HEK293T (cell line): ENCODE measurements around the gene OLIG1.

ENCODE experiments used
- CTCF ChIA-PET: fragments of 350-600 bp; formaldehyde crosslinking; extraction: SDS; loops from one replicate; lab custom pipeline; 2021; ENCODE audit warnings: antibody characterized with exemption, inconsistent platforms; lab: Yijun Ruan, JAX
- POLR2A ChIA-PET: fragments of 350-600 bp; formaldehyde crosslinking; extraction: SDS; loops from one replicate; lab custom pipeline; 2020; ENCODE audit warnings: antibody characterized with exemption, inconsistent platforms; lab: Yijun Ruan, JAX
- DNase-seq: peaks from one replicate; pipeline ENCODE4 v3.0.0; 2012; ENCODE audit warnings: mixed read lengths; ENCODE audit errors: extremely low spot score
- ARNT ChIP-seq: fragments of 450-650 bp; IDR thresholded peaks from 2 replicates; pipeline ENCODE4 v1.6.1; 2017; ENCODE audit warnings: mild to moderate bottlenecking
- BHLHE40 ChIP-seq: fragments of 450-650 bp; IDR thresholded peaks from 2 replicates; pipeline ENCODE4 v1.6.1; 2016; ENCODE audit warnings: mild to moderate bottlenecking, moderate library complexity, borderline replicate concordance
- CTBP1 ChIP-seq: fragments of 450-650 bp; IDR thresholded peaks from 2 replicates; pipeline ENCODE4 v1.6.1; 2016; ENCODE audit warnings: borderline replicate concordance
- ELF4 ChIP-seq: fragments of 450-650 bp; IDR thresholded peaks from 2 replicates; pipeline ENCODE4 v1.6.1; 2017; ENCODE audit warnings: antibody characterized with exemption
- FOXA1 ChIP-seq: fragments of 450-650 bp; IDR thresholded peaks from 2 replicates; pipeline ENCODE4 v1.6.1; 2016; ENCODE audit warnings: mild to moderate bottlenecking
- FOXK2 ChIP-seq: fragments of 450-650 bp; IDR thresholded peaks from 2 replicates; pipeline ENCODE4 v1.6.1; 2016; ENCODE audit warnings: mild to moderate bottlenecking
- FOXM1 ChIP-seq: fragments of 450-650 bp; IDR thresholded peaks from 2 replicates; pipeline ENCODE4 v1.6.1; 2017; ENCODE audit warnings: mild to moderate bottlenecking, borderline replicate concordance
- HDGF ChIP-seq: fragments of 450-650 bp; IDR thresholded peaks from 2 replicates; pipeline ENCODE4 v1.6.1; 2017; ENCODE audit warnings: antibody characterized with exemption, borderline replicate concordance
- L3MBTL2 ChIP-seq: fragments of 450-650 bp; conservative IDR thresholded peaks from 2 replicates; pipeline ENCODE4 v1.6.1; 2016; ENCODE audit warnings: mild to moderate bottlenecking
- LEF1 ChIP-seq: fragments of 450-650 bp; IDR thresholded peaks from 2 replicates; pipeline ENCODE4 v1.6.1; 2017; ENCODE audit warnings: mild to moderate bottlenecking, borderline replicate concordance
- NFRKB ChIP-seq: fragments of 450-650 bp; IDR thresholded peaks from 2 replicates; pipeline ENCODE4 v1.6.1; 2016; ENCODE audit warnings: mild to moderate bottlenecking, moderate library complexity
- SP1 ChIP-seq: fragments of 450-650 bp; IDR thresholded peaks from 2 replicates; pipeline ENCODE4 v1.6.1; 2017
- SUZ12 ChIP-seq: fragments of 450-650 bp; IDR thresholded peaks from 2 replicates; pipeline ENCODE4 v1.6.1; 2016; ENCODE audit warnings: mild to moderate bottlenecking
- TARDBP ChIP-seq: fragments of 450-650 bp; IDR thresholded peaks from 2 replicates; pipeline ENCODE4 v1.6.1; 2016
- ZNF384 ChIP-seq: fragments of 450-650 bp; IDR thresholded peaks from 2 replicates; pipeline ENCODE4 v1.6.1; 2016
- TF ChIP-seq, protein P1 (sequence below): fragments of 450-650 bp; IDR thresholded peaks from 2 replicates; pipeline ENCODE4 v1.6.1; 2016

OLIG1 gene

DNA sequence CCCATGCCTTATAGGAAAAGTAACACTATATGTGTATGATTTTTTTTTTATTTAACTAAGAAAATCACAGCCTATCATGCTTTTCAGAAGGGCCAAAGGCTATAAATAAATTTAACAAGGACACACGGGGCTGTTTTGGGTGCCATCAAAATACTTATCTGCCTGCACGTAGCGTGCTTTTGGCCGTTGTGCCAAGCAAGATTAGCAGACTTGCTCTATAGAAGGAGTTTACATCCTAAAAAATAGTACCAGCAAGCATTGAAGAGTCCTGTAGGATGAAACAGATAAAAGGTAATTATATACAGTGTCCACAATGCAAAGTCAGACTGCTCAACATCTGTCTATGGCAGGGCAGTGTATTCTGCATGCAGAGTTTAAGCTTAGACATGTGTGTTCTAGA is 3.7 kb downstream of the OLIG1 start:
- CTCF ChIA-PET: no interaction called here
- POLR2A ChIA-PET: no interaction called here
- no peak for TF ChIP-seq LEF1
- TF ChIP-seq BHLHE40: no peak
- no peak for TF ChIP-seq L3MBTL2
- TF ChIP-seq ZNF384: no peak
- no peak for TF ChIP-seq ELF4
- TF ChIP-seq FOXA1: no peak
- no peak for TF ChIP-seq CTBP1
- TF ChIP-seq ARNT: no peak
- no peak for TF ChIP-seq TARDBP
- no peak for TF ChIP-seq NFRKB
- TF ChIP-seq SP1: no peak
- no peak for TF ChIP-seq HDGF
- no peak for TF ChIP-seq SUZ12
- TF ChIP-seq, protein P1, sequence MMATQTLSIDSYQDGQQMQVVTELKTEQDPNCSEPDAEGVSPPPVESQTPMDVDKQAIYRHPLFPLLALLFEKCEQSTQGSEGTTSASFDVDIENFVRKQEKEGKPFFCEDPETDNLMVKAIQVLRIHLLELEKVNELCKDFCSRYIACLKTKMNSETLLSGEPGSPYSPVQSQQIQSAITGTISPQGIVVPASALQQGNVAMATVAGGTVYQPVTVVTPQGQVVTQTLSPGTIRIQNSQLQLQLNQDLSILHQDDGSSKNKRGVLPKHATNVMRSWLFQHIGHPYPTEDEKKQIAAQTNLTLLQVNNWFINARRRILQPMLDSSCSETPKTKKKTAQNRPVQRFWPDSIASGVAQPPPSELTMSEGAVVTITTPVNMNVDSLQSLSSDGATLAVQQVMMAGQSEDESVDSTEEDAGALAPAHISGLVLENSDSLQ: no peak
- TF ChIP-seq FOXK2: no peak
- TF ChIP-seq FOXM1: no peak
- DNase-seq: no peak

DNA sequence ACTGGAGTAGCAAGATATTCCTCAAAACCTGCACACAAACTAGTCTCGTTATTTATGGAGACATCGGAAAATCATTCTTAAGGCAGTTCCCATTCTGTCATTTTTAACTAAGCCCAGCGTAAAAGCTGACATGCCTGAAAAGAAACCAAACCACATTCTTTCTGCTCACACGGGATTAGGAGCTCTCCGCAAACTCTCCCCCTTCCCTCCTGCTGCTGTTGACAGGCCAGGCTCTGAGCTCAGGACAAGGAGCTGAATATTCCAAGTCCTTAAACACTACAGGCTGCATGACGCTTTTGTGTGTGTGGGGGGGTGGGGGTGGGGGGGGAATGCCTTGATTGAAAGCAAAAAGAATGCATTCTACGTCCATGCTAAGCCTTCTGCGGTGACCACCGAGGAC is 5.2 kb downstream of the OLIG1 start:
- DNase-seq: no peak
- TF ChIP-seq TARDBP (no peak), L3MBTL2 (no peak), FOXK2 (no peak), ARNT (no peak), ELF4 (no peak), FOXA1 (no peak), LEF1 (no peak), FOXM1 (no peak), SUZ12 (no peak), BHLHE40 (no peak), HDGF (no peak), ZNF384 (no peak), CTBP1 (no peak), NFRKB (no peak), SP1 (no peak)
- TF ChIP-seq, protein P1: no peak
- POLR2A ChIA-PET: no interaction called here
- CTCF ChIA-PET: no interaction called here

DNA sequence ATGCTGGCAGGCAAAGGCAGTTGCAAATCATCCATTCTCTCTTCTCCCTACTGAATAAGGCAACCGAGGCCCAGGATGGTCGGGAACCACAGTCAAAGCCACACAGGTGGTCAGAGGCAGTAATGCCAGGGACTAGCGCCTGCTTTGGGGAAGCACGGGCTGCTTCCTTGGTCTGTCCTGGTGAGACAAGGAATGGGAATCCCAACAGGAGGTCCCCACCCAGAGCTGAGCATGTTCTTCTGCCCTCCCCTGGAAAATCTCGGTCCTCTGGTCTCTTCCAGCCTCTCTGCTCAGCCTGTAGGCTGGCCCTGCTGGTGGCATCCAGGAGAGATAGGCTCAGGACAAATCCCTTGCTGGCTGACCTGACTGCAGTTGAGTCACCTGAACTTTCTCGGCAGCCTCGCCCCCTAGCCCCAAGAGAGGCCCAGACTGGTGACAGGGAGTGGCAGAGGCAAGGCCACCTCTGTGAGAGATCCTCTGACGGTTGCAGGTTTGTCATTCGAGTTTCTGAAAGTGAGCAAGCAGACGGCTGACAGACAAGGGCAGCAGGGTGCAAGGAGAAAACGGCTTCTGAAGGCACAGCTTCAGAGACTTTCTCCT is 5.8 kb downstream of the OLIG1 start:
- TF ChIP-seq BHLHE40 (no peak), CTBP1 (no peak)
- no peak for DNase-seq
- ChIA-PET POLR2A (interaction anchor here (1.1 kb wide), 1 partner anchor 50 kb away, joined by 3 read pairs; the partner anchor contains the start of gene OLIG2), CTCF (interaction anchor here (1.0 kb wide), 1 partner anchor 10 kb away, joined by 3 read pairs; no protein-coding TSS in a partner anchor)

DNA sequence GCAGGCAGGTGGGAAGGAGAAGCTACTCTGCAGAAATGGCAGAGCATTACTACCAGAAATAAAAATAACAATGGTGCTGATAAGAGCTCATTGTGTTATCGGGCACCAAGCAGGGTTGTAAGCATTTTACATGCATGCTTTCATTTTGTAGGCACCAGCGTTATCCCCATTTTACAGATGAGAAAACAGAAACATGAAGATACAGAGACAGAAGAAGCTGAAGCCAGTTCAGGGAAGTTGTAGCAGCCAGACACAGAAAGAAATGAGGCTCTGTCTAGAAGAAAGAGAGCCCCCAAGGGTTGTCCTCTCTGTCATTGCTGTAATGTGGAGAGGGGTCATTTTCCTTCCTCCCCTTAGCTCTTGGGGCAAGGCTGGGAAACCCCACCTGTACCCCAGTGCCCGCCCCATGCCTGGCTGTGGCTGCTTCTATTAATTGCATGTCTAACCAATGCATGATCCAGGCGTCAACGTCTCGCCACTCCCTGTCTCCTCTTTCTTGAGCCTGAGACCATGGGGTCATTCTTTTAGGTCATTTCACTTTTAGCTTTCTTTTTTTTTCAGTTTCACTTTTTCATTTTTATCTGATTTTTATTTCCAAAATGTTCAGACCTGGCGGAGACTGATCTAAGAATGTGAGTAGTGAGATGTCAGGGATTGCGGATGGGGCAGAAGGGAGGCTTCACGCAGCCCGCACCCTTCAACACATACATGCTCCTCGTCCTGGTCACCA is 6.8 kb downstream of the OLIG1 start:
- POLR2A ChIA-PET: interaction anchor here (1.1 kb wide), 1 partner anchor 51 kb away, joined by 3 read pairs; the partner anchor contains the start of gene OLIG2
- CTCF ChIA-PET: interaction anchor here (1.0 kb wide), 1 partner anchor 9 kb away, joined by 3 read pairs; no protein-coding TSS in a partner anchor
- no peak for DNase-seq
- no peak for TF ChIP-seq L3MBTL2
- no peak for TF ChIP-seq HDGF
- no peak for TF ChIP-seq SP1

DNA sequence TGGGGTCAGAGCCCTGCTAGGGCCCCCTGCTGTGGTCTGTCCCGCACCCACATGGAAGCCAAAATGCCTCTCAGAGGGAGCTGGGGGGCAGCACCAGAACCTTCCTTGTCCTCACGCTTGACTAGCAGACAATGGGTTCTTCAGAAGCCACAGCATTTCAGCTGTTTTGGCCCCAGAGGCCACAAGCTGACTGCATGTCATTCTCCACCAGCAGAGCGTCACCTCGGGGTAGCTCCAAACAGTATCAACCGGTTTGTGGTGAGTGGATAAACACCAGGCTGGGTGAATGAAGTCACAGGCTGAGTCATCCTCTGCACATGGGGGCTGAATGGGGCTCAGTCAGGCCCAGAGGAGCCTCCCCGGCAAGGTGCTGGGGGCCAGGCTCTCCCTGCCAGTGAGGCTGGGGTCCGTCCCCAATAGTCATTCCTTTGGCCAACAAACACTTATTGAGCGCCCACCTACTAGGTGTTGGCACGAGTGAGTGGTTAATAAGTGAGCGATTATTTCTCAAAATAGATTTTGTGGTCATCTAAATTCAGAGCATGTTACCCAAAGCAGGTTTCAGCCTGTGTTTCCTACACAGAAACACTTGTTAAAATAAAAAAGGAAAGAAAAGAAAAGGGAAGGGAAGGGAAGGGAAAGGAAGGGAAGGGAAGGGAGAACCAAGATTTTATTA is 9.1 kb downstream of the OLIG1 start:
- no peak for DNase-seq
- TF ChIP-seq ELF4 (no peak), L3MBTL2 (no peak), SP1 (no peak), FOXA1 (no peak), HDGF (no peak), TARDBP (no peak), CTBP1 (no peak), SUZ12 (no peak), LEF1 (no peak), ZNF384 (no peak), FOXM1 (no peak), NFRKB (no peak)
- TF ChIP-seq, protein P1: no peak
- POLR2A ChIA-PET: no interaction called here
- CTCF ChIA-PET: no interaction called here

DNA sequence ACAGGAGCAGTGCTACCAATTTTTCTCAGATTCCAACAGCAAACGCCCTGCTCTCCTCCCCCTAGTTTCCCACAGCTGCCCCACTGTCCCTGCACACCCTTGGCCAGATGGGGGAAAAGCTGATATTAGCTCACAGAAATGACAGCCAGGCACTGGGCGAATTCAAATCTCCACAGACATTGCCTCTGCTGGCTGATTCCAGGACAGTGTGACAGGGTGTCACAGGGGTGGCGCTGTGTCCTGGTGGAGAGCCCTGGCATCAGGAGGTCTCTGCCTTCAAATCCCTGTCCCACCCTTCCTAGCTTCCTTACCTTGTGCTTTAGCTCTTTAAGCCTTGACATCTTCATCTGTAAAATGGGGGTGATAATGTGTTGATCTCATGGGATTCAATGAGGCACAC is 10.4 kb downstream of the OLIG1 start:
- TF ChIP-seq, protein P1: no peak
- TF ChIP-seq L3MBTL2: no peak
- no peak for TF ChIP-seq SP1
- TF ChIP-seq TARDBP: no peak
- TF ChIP-seq HDGF: no peak
- TF ChIP-seq BHLHE40: no peak
- no peak for TF ChIP-seq FOXK2
- no peak for TF ChIP-seq FOXM1
- no peak for TF ChIP-seq LEF1
- no peak for TF ChIP-seq SUZ12
- no peak for TF ChIP-seq ELF4
- TF ChIP-seq ZNF384: no peak
- TF ChIP-seq ARNT: no peak
- TF ChIP-seq CTBP1: no peak
- DNase-seq: no peak
- ChIA-PET POLR2A (interaction anchor here (1.3 kb wide), 1 partner anchor 55 kb away, joined by 5 read pairs; the partner anchor contains the start of gene OLIG2), CTCF (no interaction called here)
